HG03139 (cell line): ENCODE results near the gene USP12.

Experiments
- ATAC-seq: cut with Tn5 transposase; IDR thresholded peaks from one replicate; pipeline ENCODE4 v1.9.1; 2021; ENCODE audit not compliant: unreplicated experiment

The USP12 gene

DNA sequence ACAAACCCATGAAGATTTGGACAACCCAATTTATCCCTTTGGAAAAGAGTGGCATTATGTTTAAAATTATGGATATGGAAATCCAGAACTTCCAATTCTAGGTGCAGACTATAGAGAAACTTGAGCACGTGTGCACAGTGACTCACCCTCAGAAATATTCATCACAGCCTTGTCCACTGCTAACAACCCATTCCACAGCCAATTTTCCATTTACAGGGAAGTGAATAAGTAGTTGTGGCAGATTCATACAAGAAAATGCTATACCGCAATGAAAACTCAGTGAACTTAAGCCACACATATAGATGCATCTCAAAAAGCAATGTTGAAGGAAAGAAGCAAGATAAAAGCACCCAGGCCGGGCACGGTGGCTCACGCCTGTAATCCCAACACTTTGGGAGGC lies 133.3 kb downstream of the USP12 start:
- no peak for ATAC-seq

- ATAC-seq: no peak
Observed at GRCh38 chr13:27037571-27037970, 134.0 kb downstream of the USP12 start.

GRCh38 chr13:27037171-27037570 lies 134.4 kb downstream of the USP12 start:
- no peak for ATAC-seq

- no peak for ATAC-seq
Observed at GRCh38 chr13:27036236-27036981, 135.2 kb downstream of the USP12 start.

DNA sequence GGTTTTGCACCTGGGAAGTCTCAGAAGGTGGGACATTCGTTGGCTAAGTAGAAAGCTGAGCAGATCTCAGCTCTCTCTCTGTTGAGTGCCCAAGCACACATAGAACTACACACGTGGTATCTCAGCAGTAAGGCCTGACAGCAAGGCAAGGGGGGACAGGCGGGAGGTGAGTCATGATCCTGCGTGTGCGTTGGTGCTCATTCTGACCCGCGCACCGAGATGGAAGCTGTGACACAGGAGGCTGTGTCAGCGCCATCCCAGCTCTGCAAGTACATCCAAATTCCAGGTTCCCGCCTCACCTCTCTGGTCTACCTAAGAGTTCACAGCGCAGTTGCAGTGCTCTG lies 135.7 kb downstream of the USP12 start:
- no peak for ATAC-seq

DNA sequence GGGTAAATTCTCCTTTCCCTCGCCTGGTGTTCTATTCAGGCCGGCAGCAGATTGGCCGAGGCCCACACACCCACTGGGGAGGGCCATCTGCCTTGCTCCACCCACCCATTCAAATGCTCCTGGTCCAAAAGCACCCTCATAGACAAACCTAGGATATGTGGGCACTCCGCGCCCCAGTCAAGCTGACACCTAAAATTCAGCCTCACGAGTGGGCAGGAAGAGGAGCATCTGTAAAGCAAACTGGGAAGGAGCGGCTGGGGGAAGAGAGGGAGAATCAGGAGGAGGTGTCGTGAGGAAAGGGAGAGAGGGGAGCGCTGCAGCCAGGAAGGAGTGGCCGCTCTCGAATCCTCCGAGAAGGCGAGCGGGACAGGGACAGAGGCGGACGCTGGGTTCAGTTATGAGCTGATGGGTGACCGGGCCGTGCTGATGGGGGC lies 136.9 kb downstream of the USP12 start:
- no peak for ATAC-seq

GRCh38 chr13:27028683-27029480 lies 142.7 kb downstream of the USP12 start:
- no peak for ATAC-seq

DNA sequence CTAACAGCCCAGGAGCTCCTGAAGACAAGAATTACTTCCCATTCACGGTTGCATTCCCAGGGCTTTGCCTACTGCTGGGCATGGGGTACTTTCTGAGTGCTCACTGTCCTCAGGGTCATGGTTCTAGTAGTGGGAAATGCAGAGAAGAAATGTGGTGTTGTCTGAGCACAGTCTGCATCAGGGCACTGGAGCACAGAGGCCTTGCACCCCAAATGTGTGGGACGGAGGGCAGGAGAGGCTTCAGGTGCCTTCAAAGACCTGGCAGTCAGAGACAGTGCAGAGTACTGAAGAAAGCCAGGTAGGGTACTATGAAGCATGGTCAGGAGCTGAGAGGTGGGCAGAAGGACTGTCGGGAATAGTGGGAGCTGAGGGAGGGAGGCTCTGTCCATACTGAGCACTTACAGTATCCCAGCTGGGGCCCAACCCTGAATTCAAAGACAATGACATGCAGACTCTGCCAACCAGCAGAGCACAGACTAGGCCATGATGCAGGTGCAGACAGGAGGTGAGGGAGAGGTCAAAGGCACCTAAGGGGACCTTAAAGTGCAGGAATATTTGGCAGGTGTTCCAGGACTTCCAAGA lies 144.4 kb downstream of the USP12 start:
- no peak for ATAC-seq

DNA sequence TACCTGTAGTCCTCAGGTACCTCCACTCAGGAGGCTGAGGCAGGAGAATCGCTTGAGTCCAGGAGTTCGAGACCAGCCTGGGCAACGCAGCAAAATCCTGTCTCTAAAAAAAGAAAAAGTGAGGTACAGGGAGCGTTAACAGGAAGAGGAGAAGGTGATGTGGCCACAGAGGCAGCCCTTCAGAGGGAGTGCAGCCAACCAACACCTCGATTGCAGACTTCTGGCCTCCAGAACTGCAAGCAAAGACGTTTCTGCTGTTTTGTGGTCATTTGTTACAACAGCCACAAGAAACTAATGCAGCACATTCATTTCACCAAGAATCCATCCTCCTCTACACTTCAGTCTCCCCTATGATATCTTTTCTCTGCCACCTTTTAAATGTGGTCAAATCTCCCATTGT lies 145.2 kb downstream of the USP12 start:
- ATAC-seq: no peak

DNA sequence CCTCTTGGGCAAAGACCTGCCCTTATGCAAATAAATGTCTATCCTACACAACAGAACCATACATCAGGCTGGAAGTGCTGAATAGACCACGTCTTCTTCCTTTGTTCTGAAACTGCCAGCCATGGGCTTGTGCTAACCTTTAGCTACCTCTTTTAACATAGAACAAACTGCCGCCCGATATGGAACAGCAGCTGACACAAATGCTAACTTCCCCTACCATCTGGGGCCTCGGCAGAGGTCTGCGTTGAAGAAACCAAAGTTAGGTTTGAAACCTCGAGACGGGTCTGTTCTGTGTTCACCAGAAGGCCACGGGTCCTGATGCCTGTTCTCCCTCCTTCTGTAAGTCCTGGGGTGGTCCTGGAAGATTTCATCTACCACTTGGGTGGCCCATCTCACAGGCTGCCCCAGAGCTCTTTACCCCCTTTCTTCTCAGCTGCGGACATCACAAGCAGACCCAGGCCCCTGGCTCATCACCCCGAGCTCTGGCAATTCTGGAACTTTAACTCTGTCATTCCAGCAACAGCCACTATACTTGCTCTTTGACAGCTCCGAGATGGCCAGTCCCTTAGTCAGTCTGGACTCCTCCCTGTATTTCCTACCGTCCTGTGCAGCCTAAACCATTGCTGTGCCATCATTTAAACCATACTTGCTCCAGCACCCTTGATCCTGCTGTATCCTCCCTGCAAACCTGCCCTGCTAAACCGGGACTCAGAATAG lies 146.7 kb downstream of the USP12 start:
- no peak for ATAC-seq

GRCh38 chr13:27024074-27024461 lies 147.5 kb downstream of the USP12 start:
- ATAC-seq: no peak

- ATAC-seq: no peak
Observed at GRCh38 chr13:27023385-27024073, 148.1 kb downstream of the USP12 start.

DNA sequence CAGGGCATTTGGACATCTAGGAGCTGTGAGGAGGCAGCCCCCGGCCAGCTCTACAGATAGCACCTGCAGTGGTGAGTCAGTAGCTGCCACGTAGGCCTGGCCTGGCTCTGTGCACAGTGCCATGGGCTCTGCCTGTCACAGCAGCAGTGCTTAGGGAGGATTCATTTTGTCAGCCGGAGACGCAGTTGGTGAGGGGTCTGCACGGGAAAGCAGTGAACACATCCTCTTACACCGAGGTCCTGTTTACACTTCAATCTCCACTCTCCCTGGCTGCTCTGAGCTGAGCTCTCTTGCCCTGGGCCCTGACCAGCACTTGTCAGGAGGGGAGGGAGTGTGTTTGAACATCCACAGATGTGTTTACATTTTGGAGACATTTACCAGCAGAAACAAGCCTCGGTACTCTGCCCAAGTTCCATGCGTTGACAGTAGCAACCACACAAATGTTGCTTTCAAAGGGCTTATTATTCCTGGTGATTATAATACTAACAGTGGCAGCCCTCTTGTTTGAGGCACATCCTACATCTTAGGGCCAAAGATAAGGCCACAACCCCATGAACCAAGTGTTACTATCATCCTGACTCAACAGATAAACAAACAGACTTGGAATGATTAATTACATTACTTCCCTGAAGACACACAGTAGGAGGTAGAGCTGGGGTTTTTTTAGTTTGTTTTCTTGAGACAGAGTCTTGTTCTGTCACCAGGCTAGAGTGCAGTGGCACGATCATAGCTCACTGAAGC lies 148.9 kb downstream of the USP12 start:
- no peak for ATAC-seq

DNA sequence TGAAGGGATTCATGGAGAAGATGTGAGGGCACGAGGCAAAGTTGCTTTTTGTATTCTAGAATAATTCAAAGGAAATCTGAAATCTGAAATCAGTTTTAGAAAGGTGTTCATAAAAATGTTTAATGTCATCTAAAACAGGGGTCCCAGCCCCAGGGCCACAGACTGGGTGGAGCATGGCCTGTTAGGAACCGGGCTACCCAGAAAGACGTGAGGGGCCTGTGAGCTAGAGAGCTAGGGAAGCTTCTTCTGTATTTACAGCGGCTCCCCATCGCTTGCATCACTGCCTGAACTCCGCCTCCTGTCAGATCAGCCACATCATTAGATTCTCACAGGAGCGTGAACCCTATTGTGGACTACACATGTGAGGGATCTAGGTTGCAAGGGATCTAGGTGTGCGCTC lies 151.2 kb downstream of the USP12 start:
- no peak for ATAC-seq

DNA sequence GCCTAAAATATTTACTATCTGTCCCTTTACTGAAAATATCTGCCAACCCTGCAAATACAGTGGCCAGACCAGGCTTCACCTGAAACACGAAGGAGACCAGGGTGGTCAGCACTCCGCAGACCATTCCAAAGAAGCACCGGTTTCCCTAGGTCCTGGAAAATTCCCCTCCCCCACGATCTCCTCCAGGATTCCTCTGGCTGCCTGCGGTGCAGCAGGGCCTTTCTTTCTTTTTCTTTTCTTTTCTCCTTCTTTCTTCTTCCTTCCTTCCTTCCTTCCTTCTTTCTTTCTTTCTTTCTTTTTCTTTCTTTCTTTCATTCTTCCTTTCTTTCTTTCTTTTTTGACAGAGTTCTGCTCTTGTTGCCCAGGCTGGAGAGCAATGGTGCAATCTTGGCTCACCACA lies 152.7 kb downstream of the USP12 start:
- ATAC-seq: no peak

GRCh38 chr13:27018344-27018861 lies 153.2 kb downstream of the USP12 start:
- ATAC-seq: no peak

GRCh38 chr13:27016875-27017274 lies 154.7 kb downstream of the USP12 start:
- no peak for ATAC-seq
